Coronary artery (tissue), 2 donors: ENCODE data around the gene CHIC2.

Experiments used
- DNase-seq: peaks from one replicate; pipeline ENCODE4 v3.0.0-alpha.2; 2017; ENCODE audit warnings: low spot score
- H3K27ac ChIP-seq, 2 donors: fragments of 200-600 bp; sonication (generic); one replicate each; pipeline ENCODE4 v1.5.1; 2016 to 2019
- H3K4me3 ChIP-seq: fragments of 200-600 bp; sonication (generic); 2 replicates; pipeline ENCODE4 v1.5.1; 2016; ENCODE audit warnings: mild to moderate bottlenecking, moderate library complexity
- TF ChIP-seq, protein P1 (sequence below): fragments of 200-600 bp; sonication (generic); IDR thresholded peaks from one replicate; pipeline ENCODE4 v1.5.1; 2019; ENCODE audit warnings: antibody characterized with exemption

Gene CHIC2

DNA sequence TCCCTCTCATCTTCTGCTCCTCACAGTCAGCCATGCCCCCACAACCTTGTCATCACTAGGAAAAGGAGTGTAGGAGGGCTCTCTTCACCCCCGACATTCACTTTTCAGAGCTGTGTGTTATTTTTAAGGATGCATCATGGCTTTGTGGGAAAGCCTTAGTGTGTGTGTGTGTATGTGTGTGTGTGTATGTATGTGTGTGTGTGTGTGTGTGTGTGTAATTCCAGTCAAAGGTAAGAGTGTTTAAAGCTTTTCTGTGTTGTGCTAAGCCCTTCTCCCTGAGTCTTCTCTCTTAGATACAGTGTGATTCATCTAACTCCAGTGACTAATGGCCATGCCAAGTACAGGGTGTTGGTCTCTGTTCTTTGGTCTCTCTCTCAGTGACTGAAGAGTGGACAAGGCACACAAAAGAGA, 76.6 kb downstream of the CHIC2 start:
- Histone ChIP-seq H3K27ac (no peak overlapping the region), H3K4me3 (no peak overlapping the region)
- DNase-seq, result no peak
- TF ChIP-seq, protein P1, sequence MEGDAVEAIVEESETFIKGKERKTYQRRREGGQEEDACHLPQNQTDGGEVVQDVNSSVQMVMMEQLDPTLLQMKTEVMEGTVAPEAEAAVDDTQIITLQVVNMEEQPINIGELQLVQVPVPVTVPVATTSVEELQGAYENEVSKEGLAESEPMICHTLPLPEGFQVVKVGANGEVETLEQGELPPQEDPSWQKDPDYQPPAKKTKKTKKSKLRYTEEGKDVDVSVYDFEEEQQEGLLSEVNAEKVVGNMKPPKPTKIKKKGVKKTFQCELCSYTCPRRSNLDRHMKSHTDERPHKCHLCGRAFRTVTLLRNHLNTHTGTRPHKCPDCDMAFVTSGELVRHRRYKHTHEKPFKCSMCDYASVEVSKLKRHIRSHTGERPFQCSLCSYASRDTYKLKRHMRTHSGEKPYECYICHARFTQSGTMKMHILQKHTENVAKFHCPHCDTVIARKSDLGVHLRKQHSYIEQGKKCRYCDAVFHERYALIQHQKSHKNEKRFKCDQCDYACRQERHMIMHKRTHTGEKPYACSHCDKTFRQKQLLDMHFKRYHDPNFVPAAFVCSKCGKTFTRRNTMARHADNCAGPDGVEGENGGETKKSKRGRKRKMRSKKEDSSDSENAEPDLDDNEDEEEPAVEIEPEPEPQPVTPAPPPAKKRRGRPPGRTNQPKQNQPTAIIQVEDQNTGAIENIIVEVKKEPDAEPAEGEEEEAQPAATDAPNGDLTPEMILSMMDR, result no peak

DNA sequence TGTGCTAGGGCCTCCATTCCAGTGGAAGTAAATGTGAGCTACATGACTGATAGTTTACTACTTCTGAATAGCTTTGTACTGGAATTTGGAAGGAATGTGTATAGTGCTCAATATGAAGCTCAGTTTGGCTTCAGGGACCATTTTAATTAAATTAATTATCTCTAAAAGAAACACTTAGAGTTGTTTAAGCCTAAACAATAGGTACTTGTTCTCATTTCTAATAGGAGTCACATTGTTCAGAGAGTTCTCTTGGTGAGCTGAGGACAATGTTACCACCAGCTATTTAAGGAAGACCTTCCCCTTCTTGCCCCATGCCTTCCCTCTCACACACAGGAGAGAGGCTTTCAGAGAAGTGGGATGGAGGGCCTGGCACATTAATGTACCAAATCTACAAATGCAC, 78.3 kb downstream of the CHIC2 start:
- TF ChIP-seq, protein P1, result no peak

DNA sequence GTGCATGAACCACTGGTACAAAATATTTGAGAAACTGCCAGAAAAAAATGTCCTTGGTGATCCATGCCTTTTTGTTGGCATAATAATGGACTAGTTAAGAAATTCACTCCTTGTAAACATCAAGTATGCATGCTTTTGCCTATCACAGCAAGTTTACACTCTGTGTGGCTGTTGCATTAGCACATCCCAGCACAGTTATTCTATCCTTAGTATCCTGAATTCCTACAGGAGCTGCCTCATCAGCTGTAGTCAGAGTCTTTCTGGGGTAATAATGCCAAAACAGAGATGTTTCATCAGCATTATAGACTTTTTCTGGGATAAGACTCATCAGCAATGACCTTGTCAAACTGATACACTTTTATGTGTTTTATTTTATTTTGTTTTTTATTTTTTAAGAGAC, 82.8 kb downstream of the CHIC2 start:
- DNase-seq, result no peak
- TF ChIP-seq, protein P1, result no peak
- Histone ChIP-seq H3K27ac (no peak overlapping the region), H3K4me3 (no peak overlapping the region)

More for the DNA sequence above, 78.3 kb downstream of the CHIC2 start:
- no peak for DNase-seq
- Histone ChIP-seq H3K27ac (no peak overlapping the region), H3K4me3 (no peak overlapping the region)

DNA sequence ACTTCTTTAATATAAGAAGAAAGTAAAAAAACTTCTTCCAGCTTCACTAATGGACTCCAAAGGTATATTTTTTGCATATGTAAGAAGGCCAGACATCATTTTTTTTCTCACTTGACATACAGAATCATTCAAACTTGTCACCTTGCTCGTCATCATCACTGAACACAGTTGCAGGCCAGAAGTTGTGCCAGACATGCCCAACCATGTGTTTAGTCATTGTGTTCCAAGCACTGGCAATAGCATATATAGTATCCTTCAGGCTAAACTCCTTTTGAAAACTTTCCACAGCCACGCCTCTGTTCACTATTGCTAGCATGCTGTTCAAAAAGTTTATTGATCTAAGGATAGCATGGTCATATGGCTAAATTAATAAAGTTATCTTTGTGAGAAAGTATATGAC, 83.3 kb downstream of the CHIC2 start:
- Histone ChIP-seq H3K4me3 (no peak overlapping the region), H3K27ac (no peak overlapping the region)
- DNase-seq, result no peak
- TF ChIP-seq, protein P1, result no peak

DNA sequence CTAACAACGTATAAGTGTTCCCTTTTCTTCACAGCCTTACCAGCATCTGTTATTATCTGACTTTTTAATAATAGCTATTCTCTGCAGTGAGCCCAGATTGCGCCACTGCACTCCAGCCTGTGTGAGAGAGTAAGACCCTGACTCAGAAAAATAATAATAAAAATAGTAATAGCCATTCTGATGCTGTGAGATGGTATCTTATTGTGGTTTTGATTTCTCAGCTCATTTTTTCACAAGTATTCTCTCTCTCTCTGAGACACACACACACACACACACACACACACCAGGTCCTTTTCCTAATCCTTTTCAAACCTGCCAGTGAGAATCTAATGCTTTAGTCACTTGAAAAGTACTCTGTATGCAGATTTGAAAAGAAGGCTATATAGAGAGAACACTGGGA, 89.8 kb downstream of the CHIC2 start:
- TF ChIP-seq, protein P1, result no peak
- DNase-seq, result no peak
- H3K27ac ChIP-seq, result no peak overlapping the region
- H3K4me3 ChIP-seq, result no peak overlapping the region

DNA sequence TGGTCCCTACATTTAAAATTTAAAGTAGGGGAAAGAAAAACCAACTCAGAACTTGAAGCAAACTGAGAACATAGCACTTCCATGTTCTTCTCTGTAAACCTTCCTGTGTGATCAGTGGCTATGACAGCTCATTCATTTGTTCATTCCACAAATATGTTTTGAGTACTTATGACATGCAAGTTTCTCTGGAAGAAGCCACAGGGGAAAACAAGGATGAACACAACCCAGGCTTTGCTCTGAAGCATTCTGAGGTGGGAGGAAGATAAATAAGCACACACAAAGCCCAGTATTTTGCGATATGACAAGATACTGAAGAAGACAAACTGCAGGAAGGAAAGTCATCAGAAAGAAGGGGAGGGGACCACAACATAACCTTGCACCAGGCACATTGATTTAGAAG, 96.4 kb downstream of the CHIC2 start:
- TF ChIP-seq, protein P1, result no peak
- Histone ChIP-seq H3K4me3 (no peak overlapping the region), H3K27ac (no peak overlapping the region)
- DNase-seq, result no peak

DNA sequence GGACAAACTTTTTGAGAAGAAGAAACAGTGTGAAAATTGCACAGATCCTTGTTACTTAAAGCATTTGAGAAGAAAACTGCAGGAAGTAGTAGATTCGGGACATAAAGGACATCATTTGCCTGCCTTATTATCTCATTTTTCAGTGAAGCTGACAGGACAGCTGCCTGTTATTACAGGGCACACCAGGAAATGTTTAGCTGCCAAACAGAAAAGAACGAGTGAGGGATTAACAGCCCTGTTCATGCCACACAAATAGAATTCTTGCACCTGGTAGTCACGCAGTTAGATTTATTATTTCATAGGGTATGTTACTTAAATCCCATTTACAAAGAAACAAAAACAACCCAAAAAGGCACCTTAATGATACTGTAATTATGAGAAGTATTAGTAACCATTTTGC, 100.6 kb downstream of the CHIC2 start:
- no peak overlapping the region for H3K27ac ChIP-seq
- no peak for DNase-seq
- TF ChIP-seq, protein P1, result no peak
- H3K4me3 ChIP-seq, result no peak overlapping the region
